Stimulated activated CD8-positive, alpha-beta memory T cell treated with anti-CD3 and anti-CD28 coated beads, Interleukin-7, amount 100 ng/mL, for 4 hours (primary cell): ENCODE measurements around the gene MOK.
"Not testable (repeated sequence)": the region's sequence is repeated elsewhere in the genome, so short reads cannot be mapped to it uniquely, and the experiment has no call there.

Source experiments
- DNase-seq, 2 donors: peaks; one replicate each; pipeline ENCODE4 v3.0.0-alpha.2; 2020; ENCODE audit warnings: low read depth in 2 of 2

Gene MOK

GRCh38 chr14:102321456-102322422 lies 16.8 kb upstream of the MOK start:
- DNase-seq, result no peak

- no peak for DNase-seq
These were observed 15.9 kb upstream of the MOK start for GRCh38 chr14:102320671-102321455.

- peak in 1 of 2 donors; percentile 41 for DNase-seq
These were observed 15.2 kb upstream of the MOK start for GRCh38 chr14:102320033-102320660.

- peak; percentile 86 to 90 for DNase-seq
These were observed 14.5 kb upstream of the MOK start, which contains the start of gene ZNF839 for GRCh38 chr14:102319351-102320032. Gene ZNF839 (plus strand): TSS chr14:102319746. CDS start chr14:102319766, 20 bp downstream.

- DNase-seq, result no peak
These were observed 13.9 kb upstream of the MOK start for GRCh38 chr14:102318781-102319276.

GRCh38 chr14:102317564-102318248 lies 12.7 kb upstream of the MOK start:
- no peak for DNase-seq

GRCh38 chr14:102316743-102317563 lies 12.0 kb upstream of the MOK start:
- peak; percentile 86 to 88 for DNase-seq

- no peak for DNase-seq
These were observed 11.4 kb upstream of the MOK start for GRCh38 chr14:102316338-102316742.

GRCh38 chr14:102315121-102315520 lies 10.2 kb upstream of the MOK start:
- no peak for DNase-seq

DNA sequence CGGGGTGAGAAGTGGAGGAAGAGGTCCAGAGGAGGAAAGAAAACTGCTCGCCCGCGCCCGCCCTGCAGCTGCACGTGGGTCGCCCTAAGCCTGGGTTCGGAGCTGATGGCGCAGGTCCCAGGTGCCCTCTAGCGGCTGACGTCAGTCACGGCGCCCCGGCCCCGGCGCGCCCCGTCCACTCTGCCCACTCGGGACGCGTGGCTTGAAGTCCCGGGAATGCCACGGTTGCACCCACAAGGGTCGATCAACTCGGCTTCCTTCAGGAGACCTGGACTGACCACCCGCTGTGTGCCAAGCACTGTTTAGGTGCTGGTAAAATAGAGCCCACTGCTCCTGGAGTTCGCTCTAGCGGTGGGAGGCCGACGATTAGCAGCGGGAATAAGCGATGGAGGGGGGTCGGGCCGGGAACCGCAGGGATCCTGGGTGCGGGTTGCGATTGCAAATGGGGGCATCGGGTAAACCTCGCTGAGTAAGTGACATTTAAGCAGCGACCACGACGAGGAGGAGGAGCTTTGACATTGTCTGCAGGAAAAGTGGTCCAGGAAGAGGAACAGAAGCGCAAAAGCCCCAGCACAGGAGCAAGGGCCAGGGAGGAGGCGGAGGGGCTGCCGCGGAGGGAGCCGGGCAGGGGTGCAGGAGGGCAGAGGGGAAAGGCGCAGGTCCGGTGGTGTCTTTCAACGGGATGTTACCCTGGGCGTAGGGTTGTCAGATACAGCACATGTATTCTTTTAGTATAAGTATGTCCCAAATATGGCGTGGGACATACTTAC lies 9.5 kb upstream of the MOK start:
- peak in 1 of 2 donors; percentile 74 for DNase-seq

GRCh38 chr14:102303664-102304063 lies 1.3 kb downstream of the MOK start:
- no peak for DNase-seq

DNA sequence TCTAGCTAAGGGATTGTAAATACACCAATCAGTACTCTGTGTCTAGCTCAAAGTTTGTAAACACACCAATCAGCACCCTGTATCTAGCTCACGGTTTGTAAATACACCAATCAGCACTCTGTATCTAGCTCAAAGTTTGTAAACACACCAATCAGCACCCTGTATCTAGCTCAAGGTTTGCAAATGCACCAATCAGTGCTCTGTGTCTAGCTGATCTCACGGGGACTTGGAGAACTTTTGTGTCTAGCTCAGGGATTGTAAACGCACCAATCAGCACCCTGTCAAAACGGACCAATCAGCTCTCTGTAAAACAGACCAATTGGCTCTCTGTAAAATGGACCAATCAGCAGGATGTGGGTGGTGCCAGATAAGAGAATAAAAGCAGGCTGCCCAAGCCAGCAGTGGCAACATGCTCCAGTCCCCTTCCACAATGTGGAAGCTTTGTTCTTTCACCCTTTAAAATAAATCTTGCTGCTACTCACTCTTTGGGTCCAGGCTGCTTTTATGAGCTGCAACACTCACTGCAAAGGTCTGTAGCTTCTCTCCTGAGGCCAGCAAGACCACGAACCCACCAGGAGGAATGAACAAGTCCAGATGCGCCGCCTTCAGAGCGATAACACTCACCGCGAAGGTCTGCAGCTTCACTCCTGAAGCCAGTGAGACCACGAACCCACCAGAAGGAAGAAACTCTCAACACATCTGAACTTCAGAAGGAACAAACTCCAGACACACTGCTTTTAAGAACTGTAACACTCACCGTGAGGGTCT lies 6.5 kb downstream of the MOK start:
- not testable (repeated sequence) for DNase-seq

- no peak for DNase-seq
These were observed 7.4 kb downstream of the MOK start for GRCh38 chr14:102297436-102298170.

DNA sequence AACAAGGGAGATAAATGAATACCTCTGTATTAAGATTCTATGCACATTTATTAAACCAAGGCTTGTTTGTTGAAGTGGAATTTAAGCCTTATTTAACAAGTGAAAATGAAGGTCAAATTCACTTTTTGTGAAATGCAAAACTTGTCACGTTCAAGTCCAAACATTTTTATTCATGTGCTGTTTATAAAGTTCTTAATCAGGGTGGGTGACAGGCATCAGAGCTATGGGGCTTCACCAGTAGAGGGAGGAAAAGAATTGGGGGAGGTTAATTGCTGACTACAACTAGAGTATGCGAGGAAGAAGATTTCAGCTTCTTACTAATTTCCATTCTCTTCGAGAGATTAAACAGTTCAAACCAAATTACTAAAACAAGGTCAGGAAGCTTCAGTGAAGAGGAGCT lies 9.7 kb downstream of the MOK start:
- no peak for DNase-seq

DNA sequence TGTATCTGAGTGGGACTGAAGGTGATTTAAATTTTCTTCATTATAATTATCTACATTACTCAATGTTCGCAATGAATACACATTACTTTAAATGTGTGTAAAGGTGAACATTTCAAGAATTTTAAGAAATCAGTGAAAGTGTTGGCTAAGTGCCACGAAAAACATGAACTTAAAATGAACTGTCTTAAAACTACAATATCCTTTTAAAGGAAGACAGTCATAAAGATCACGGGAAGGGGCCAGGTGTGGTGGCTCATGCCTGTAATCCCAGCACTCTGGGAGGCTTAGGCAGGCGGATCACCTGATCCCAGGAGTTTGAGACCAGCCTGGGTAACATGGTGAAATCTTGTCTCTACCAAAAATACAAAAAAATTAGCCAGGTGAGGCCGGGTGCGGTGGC lies 11.2 kb downstream of the MOK start:
- no peak for DNase-seq

DNA sequence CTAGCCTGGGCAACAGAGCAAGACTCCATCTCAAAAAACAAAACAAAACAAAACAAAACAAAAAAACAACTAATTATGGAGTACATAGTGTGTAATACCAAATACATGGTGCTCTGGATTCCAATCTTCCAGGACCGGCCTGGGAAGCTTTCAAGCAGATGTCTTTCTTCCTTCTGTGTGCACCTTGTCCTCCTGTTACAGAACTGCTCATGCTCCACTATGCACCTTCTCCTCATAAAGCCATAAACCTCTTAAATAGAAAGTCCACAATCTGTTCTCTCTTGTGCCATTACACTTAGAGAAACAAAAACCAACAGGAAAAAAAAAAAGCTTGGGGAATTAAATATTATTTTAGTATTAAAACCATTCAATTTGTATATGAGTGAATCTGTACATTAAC lies 12.5 kb downstream of the MOK start:
- DNase-seq, result no peak

- no peak for DNase-seq
These were observed 16.8 kb downstream of the MOK start for GRCh38 chr14:102288139-102288538.

- DNase-seq, result no peak
These were observed 19.9 kb downstream of the MOK start for GRCh38 chr14:102285106-102285505.
